Measurements from ENCODE around the gene CLCN1.
"Not testable (repeated sequence)": the region's sequence is repeated elsewhere in the genome, so short reads cannot be mapped to it uniquely, and the experiment has no call there.

Gene CLCN1

GRCh38 chr7:143315776-143316175, at the start of gene CLCN1:
CLCN1 (plus strand) TSS chr7:143316111; CDS start chr7:143316213, 102 bp downstream.
- DNase-seq (ENCODE audit: low spot score) = no peak

GRCh38 chr7:143269251-143269650, 46.7 kb upstream of the CLCN1 start:
- no peak for DNase-seq (ENCODE audit: low spot score)

DNA sequence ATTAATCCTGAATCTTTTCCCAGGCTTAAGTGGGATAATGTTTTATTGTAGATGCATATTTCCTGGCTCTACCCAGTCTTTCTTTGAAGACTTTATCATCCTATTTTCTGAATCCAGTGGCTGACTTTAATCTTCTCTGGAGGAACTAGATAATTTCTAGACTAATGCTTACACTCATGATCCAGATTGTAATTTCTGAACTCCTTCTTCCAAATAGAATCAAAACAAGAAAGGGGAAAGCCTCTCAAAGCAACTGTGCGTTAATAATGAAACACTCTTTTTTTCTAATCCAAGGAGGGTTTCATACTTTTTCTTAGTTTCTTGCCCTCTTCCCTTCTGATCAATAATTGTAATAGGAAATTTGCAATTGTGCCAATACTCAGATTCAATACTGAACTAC, 44.7 kb upstream of the CLCN1 start:
- DNase-seq (ENCODE audit: low spot score) = no peak

- no peak for DNase-seq (ENCODE audit: low spot score)
These were observed 43.0 kb upstream of the CLCN1 start for GRCh38 chr7:143272871-143273270.

- DNase-seq (ENCODE audit: low spot score) = no peak
These were observed 36.5 kb upstream of the CLCN1 start for GRCh38 chr7:143279186-143280098.

DNA sequence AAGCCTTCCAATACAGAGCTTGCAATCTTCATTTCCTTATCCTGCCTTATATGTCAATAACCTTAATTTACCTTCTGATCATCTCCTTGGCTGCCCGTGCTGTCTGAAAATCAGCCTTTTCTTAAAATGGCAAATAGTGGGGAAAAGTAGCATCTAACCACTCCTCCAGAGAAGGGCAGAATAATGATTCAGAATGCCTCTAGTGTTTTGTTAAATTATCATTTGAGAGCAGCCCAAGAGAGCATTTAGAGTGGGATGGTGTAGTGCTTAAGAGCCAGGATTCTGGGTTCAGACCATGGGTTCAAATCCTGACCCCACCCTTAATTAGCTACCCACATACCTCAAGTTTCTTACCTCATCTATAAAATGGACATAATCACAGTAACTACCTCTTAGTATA, 35.8 kb upstream of the CLCN1 start:
- DNase-seq (ENCODE audit: low spot score) = no peak

- DNase-seq (ENCODE audit: low spot score) = no peak
These were observed 35.3 kb upstream of the CLCN1 start for GRCh38 chr7:143280566-143280965.

DNA sequence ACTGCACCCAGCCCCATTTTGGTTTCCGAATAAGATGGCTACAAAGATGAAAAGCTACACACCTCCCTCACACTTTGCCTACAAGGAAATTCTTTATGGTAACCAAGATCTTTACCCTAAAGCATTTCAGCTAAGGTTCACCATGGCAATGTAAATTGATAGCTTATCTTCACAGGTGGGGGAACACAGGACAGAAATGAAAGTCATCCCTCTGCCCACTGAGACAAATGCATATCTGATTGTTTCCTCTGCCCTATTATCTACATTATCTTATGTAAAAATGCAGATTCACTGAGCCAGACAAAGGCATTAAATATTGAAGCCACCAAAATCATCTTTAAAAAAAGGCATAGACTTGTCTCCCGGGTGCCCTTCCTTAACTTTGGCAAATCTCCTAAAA, 34.4 kb upstream of the CLCN1 start:
- DNase-seq (ENCODE audit: low spot score) = no peak

DNA sequence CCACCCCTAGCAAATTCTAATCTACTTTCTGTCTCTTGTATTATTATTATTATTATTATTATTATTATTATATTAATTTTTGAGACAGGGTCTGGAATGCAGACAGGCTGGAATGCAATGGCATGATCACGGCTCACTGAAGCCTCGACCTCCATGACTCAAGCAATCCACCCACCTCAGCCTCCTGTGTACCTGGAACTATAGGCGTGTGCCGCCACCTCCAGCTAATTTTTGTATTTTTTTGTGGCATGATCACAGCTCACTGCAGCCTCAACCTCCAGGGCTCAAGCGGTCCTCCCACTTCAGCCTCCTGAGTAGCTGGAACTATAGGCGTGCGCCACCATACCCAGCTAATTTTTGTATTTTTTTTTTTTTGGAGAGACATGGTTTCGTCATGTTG, 33.8 kb upstream of the CLCN1 start:
- no peak for DNase-seq (ENCODE audit: low spot score)

GRCh38 chr7:143283381-143283780, 32.5 kb upstream of the CLCN1 start:
- DNase-seq (ENCODE audit: low spot score) = no peak

DNA sequence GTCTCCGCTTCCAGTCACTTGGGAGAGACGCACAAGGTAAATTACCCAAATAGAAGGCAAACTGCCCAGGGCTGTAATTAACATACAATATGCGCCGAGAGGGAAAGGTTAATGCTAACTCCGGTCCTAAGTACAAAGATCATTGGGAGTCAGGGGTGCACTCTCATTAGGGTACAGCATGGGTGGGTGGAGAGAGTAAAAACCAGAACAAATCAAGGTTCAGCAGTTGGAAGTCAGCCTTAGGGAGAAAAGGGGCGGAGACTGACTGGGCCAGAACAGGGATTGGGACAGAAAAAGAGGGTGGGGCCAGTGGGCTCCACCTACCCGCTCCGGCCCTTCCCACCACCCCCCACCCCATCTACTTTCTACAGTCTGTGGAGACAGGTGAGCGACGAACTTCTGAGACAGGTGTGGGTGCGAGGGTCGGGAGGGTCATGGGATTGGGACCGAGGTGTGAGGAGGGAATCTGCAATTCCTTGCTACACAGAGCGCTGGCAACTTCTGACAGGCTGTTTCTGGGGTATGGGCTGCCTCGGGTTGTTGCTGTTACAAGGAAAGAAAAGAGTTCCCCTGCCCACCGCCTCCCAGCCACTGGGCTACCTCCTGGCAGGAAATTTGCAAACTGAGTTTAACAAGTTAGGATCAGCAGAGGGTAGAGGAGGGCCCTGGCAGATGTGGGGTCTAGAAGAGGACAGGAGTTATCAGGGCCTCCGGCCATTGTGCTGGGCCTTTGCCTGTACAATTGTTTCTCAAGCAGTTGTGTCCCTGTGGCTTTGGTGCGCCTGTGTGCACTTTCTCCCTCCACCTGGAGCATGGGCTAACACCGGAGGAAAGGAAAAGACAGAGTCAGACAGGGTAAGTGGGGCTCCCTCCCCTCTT, 31.1 kb upstream of the CLCN1 start, which contains the start of gene TMEM139:
Gene TMEM139, plus strand, starts transcription at position 368 of the 879 bp plus-strand sequence. CDS start 1,000 bp downstream, outside the sequence.
- no peak for DNase-seq (ENCODE audit: low spot score)

DNA sequence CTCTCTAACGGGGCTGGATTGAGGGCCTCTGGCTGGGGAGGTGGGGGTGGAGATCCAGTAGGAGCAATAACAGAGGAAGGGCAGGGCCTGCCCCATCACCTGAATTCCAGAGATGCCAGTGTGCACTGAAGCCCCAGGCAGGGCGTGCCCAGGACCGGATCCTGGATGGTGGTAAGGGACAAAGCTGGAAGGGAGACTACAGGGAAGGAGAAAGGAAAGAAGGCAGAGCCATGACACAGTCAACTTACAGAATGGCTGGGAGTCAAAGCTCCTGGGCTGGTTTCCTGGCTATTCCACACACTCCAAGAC, 30.5 kb upstream of the CLCN1 start:
- no peak for DNase-seq (ENCODE audit: low spot score)

DNA sequence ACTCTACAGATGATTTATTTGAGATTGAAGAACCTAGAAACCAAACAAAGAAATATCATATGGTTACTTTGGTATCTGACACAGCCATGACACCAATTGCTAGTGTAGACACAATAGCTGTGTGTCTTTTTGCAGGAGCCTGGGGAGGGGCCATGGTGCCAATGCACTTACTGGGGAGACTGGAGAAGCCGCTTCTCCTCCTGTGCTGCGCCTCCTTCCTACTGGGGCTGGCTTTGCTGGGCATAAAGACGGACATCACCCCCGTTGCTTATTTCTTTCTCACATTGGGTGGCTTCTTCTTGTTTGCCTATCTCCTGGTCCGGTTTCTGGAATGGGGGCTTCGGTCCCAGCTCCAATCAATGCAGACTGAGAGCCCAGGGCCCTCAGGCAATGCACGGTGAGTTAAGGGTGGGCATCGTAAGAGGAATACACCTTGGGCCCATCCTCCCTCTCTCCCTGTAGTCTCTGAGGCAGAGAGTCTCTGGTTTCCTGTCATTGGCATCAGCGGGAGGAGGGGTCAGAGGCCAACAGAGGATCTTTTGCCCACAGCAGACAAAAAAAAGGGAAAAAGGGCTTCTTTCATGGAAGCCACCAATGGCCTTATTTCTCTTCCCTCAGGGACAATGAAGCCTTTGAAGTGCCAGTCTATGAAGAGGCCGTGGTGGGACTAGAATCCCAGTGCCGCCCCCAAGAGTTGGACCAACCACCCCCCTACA, 29.9 kb upstream of the CLCN1 start:
- DNase-seq (ENCODE audit: low spot score) = no peak

GRCh38 chr7:143286522-143286890, 29.4 kb upstream of the CLCN1 start:
- DNase-seq (ENCODE audit: low spot score) = no peak

- no peak for DNase-seq (ENCODE audit: low spot score)
These were observed 28.5 kb upstream of the CLCN1 start for GRCh38 chr7:143287339-143287934.

DNA sequence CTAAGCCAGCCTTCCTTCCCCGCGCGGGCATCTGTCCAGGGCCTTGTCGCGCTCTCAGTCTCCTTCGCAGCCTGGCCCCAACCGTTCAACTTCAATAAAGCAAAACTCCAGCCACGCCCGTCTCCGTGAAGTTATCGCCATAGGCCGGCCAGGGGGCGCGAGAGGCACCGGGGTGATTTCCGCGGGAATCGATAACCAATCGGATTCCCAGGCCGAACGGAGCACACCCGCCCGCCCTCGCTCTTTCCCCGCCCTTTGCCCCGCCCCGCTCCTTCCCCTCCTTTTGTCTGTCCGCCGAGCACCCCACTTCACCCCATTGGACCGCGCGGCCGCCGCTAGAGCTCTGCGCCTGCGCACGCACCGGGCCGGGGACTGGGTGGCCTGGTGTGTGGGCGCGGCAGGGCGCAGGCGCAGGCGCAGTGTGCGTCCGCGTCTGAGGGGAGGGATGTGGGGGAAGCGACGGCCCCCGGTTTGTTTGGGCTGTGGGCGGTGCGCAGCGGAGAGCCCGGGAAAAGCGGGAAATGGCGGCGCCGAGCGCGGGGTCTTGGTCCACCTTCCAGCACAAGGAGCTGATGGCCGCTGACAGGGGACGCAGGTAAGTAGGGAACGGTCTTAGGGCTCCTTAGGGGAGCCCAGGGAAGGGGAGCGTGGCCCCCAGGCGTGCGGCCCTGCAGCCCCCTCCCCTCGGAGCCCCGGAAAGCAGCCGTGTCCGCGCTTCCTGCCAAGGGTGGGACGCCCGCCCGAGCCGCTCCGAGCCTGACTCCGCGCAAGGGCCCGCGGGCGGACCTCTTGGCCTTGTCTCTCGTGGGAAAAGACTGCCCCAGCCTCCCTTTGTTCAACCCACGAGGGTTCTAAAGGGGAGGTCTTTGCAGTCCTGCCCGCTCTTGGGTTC, 27.7 kb upstream of the CLCN1 start, which contains the start of gene CASP2:
Gene CASP2, plus strand, starts transcription at position 417 of the 892 bp plus-strand sequence. Its CDS starts 105 bp downstream, at position 522.
- peak; percentile 99 for DNase-seq (ENCODE audit: low spot score)

DNA sequence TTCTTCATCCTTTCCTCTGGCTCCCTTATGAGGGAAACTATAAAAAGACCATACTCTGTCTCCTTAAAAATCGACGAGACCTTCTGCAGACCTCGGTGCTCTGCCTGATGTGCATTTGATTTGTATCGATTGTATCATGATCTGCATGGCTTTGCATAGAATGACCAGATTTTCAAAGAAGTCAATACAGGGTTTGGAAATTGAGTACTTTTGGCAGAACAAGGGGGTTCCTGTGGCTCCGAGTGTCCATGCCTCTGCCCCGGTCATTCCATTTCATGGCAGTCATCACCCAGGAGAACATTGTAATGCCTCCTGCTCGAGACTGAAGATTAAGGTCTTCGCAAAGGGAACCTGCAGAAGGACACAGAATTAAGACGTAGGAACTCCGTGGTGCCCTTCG, 27.1 kb upstream of the CLCN1 start:
- DNase-seq (ENCODE audit: low spot score) = no peak

GRCh38 chr7:143289421-143289820, 26.5 kb upstream of the CLCN1 start:
- no peak for DNase-seq (ENCODE audit: low spot score)

DNA sequence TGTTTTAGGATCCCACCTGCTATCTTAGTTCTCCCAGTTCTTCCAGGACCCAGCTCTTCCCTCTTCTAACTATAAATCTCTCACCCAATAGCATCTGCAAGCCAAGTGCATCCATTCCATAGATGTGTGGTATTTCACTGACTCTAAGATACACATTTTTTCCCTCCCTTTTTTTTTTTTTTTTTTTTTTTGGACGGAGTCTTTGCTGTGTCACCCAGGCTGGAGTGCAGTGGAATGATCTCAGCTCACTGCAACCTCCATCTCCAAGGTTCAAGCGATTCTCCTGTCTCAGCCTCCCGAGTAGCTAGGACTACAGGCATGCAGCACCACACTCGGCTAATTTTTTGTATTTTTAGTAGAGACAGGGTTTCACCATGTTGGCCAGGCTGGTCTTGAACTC, 26.0 kb upstream of the CLCN1 start:
- DNase-seq (ENCODE audit: low spot score) = not testable (repeated sequence)

DNA sequence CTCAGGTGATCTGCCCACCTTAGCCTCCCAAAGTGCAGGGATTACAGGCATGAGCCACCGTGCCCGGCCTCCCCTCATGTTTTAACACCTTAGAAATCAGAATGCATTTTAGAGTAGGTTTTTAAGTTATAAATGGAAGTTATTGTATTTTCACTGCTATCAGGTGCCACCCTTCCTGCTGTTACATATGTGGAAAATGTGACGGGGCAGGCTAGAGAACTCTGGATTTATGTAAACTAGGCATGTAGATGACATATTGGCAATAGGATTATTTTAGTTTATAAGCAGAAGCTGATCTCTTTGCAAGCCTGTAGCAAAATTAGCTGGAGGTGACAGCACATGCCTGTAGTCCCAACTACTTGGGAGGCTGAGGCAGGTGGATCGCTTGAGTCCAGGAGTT, 25.6 kb upstream of the CLCN1 start:
- DNase-seq (ENCODE audit: low spot score) = no peak

GRCh38 chr7:143292876-143293275, 23.0 kb upstream of the CLCN1 start:
- no peak for DNase-seq (ENCODE audit: low spot score)
